M059J (cell line): ENCODE data around the gene SLC46A2. TPM values are rescaled to one million over a fixed set of nuclear protein-coding genes. Genes with fewer than 3 reads are reported as not detected.
A peak's percentile ranks its signal among the peaks of the same experiment; 100 is the strongest.

ENCODE experiments used
- DNase-seq: peaks from one replicate; pipeline ENCODE4 v3.0.0-alpha.2; 2012; ENCODE audit warnings: low read depth
- total RNA-seq: library from RNA; depleted of rRNA; stranded (reverse); fragments of >200 nt; shearing (Covaris generic); gene quantifications from 2 replicates; pipeline ENCODE4 v1.2.3, GENCODE V29; 2014

SLC46A2 gene
- total RNA-seq, 1 experiment from 2014 or later = not detected

- no peak for DNase-seq
These were observed 32.7 kb downstream of the SLC46A2 start for GRCh38 chr9:112858005-112858404.

GRCh38 chr9:112856843-112857242 is 33.8 kb downstream of the SLC46A2 start:
- DNase-seq = no peak

GRCh38 chr9:112856200-112856599 is 34.5 kb downstream of the SLC46A2 start:
- DNase-seq = no peak

- no peak for DNase-seq
These were observed 36.0 kb downstream of the SLC46A2 start for GRCh38 chr9:112854657-112855056.

GRCh38 chr9:112853882-112854585 is 36.6 kb downstream of the SLC46A2 start:
- DNase-seq = no peak

- no peak for DNase-seq
These were observed 37.8 kb downstream of the SLC46A2 start for GRCh38 chr9:112852741-112853504.

- no peak for DNase-seq
These were observed 39.8 kb downstream of the SLC46A2 start for GRCh38 chr9:112850840-112851239.

GRCh38 chr9:112849363-112849922 is 41.2 kb downstream of the SLC46A2 start:
- DNase-seq = no peak

- no peak for DNase-seq
These were observed 42.1 kb downstream of the SLC46A2 start for GRCh38 chr9:112848316-112849151.

- DNase-seq = no peak
These were observed 43.9 kb downstream of the SLC46A2 start for GRCh38 chr9:112846528-112847488.

- peak; percentile 66 for DNase-seq
These were observed 45.7 kb downstream of the SLC46A2 start for GRCh38 chr9:112844771-112845542.

GRCh38 chr9:112842555-112842954 is 48.1 kb downstream of the SLC46A2 start:
- no peak for DNase-seq

GRCh38 chr9:112841261-112841660 is 49.4 kb downstream of the SLC46A2 start:
- no peak for DNase-seq

GRCh38 chr9:112839331-112839730 is 51.3 kb downstream of the SLC46A2 start:
- DNase-seq = no peak

GRCh38 chr9:112838342-112838741 is 52.3 kb downstream of the SLC46A2 start:
- DNase-seq = no peak

GRCh38 chr9:112836394-112836793 is 54.3 kb downstream of the SLC46A2 start:
- no peak for DNase-seq

GRCh38 chr9:112833081-112833480 is 57.6 kb downstream of the SLC46A2 start:
- DNase-seq = no peak

GRCh38 chr9:112831969-112832368 is 58.7 kb downstream of the SLC46A2 start:
- no peak for DNase-seq

- DNase-seq = no peak
These were observed 59.3 kb downstream of the SLC46A2 start for GRCh38 chr9:112831281-112831851.
